IMR-90 (cell line): ENCODE results near the gene NEXN. TPM values are rescaled to one million over a fixed set of nuclear protein-coding genes. Genes with fewer than 3 reads are reported as not detected.

Experiments used
- ATAC-seq: fragments of 200-7000 bp; cut with Tn5 transposase; 2 replicates; pipeline ENCODE4 v1.9.1; 2020; ENCODE audit warnings: low read depth, mild to moderate bottlenecking, moderate library complexity
- BruUV-seq: library from RNA; stranded (reverse); fragments of 400-500 nt; replicated peaks from 2 replicates; lab custom pipeline; 2021; lab: Mats Ljungman, UMichigan
- CTCF ChIA-PET: fragments of 300-600 bp; formaldehyde crosslinking; extraction: SDS; loops from one replicate; lab custom pipeline; 2021; ENCODE audit warnings: antibody characterized with exemption; lab: Yijun Ruan, JAX
- POLR2A ChIA-PET: fragments of 300-600 bp; sonication (Branson Sonifier 250); formaldehyde crosslinking; loops from one replicate; lab custom pipeline; 2022; ENCODE audit warnings: antibody characterized with exemption; ENCODE audit not compliant: unreplicated experiment; lab: Charles Lee
- DNase-seq: peaks from one replicate; pipeline ENCODE4 v3.0.0; 2013
- H2AFZ ChIP-seq: replicated peaks from 2 replicates; pipeline ENCODE3; 2013; ENCODE audit warnings: low read length, mild to moderate bottlenecking; ENCODE audit not compliant: poor library complexity
- H2AK5ac ChIP-seq: 2 replicates; pipeline ENCODE4 v1.6.1; 2013; ENCODE audit warnings: low read depth, low read length, inconsistent platforms
- H2AK9ac ChIP-seq: replicated peaks from 2 replicates; pipeline ENCODE3; 2013; ENCODE audit warnings: mild to moderate bottlenecking, low read depth, low read length, moderate library complexity; ENCODE audit not compliant: poor library complexity
- H2BK120ac ChIP-seq: 2 replicates; pipeline ENCODE4 v1.6.1; 2013; ENCODE audit warnings: low read depth, low read length, inconsistent platforms
- H2BK15ac ChIP-seq: 3 replicates; pipeline ENCODE4 v1.6.1; 2013; ENCODE audit warnings: low read depth, low read length, inconsistent platforms
- H2BK20ac ChIP-seq: 2 replicates; pipeline ENCODE4 v1.6.1; 2013; ENCODE audit warnings: low read depth, mild to moderate bottlenecking, inconsistent platforms, low read length, moderate library complexity
- H2BK5ac ChIP-seq: 2 replicates; pipeline ENCODE4 v1.6.1; 2013; ENCODE audit warnings: mild to moderate bottlenecking, low read depth, low read length, inconsistent platforms; ENCODE audit not compliant: poor library complexity, severe bottlenecking
- H3K14ac ChIP-seq: replicated peaks from 2 replicates; pipeline ENCODE4 v1.6.1; 2013; ENCODE audit warnings: low read depth, low read length, inconsistent platforms
- H3K18ac ChIP-seq: 2 replicates; pipeline ENCODE4 v1.6.1; 2013; ENCODE audit warnings: low read depth, low read length, control low read depth
- H3K23ac ChIP-seq: 2 replicates; pipeline ENCODE4 v1.6.1; 2013; ENCODE audit warnings: low read depth, low read length, inconsistent platforms
- H3K27ac ChIP-seq: 2 replicates; pipeline ENCODE4 v1.5.1; 2013; ENCODE audit warnings: mild to moderate bottlenecking, control low read depth, low read length; ENCODE audit not compliant: insufficient read depth
- H3K27me3 ChIP-seq: 2 replicates; pipeline ENCODE4 v1.6.1; 2013; ENCODE audit warnings: low read length; ENCODE audit not compliant: control insufficient read depth, insufficient read depth
- H3K36me3 ChIP-seq: 2 replicates; pipeline ENCODE4 v1.6.1; 2013; ENCODE audit warnings: low read length, mixed read lengths; ENCODE audit not compliant: control insufficient read depth, insufficient read depth
- H3K4ac ChIP-seq: 2 replicates; pipeline ENCODE4 v1.6.1; 2013; ENCODE audit warnings: low read depth, low read length, inconsistent platforms
- H3K4me1 ChIP-seq: 2 replicates; pipeline ENCODE4 v1.6.1; 2013; ENCODE audit warnings: low read length, mixed read lengths; ENCODE audit not compliant: control insufficient read depth, insufficient read depth
- H3K4me2 ChIP-seq: 2 replicates; pipeline ENCODE4 v1.6.1; 2013; ENCODE audit warnings: low read depth, mild to moderate bottlenecking, control low read depth, low read length, moderate library complexity
- H3K4me3 ChIP-seq: 2 replicates; pipeline ENCODE4 v1.5.1; 2013; ENCODE audit warnings: low read depth, mild to moderate bottlenecking, control low read depth, low read length, moderate library complexity; ENCODE audit not compliant: insufficient read depth
- H3K56ac ChIP-seq: 2 replicates; pipeline ENCODE4 v1.6.1; 2013; ENCODE audit warnings: low read length, inconsistent platforms; ENCODE audit not compliant: insufficient read depth; ENCODE audit errors: extremely low read depth
- H3K79me1 ChIP-seq, 2 experiments: 2 replicates each; pipeline ENCODE4 v1.6.1; 2013; ENCODE audit warnings: low read length in 2 of 2, inconsistent platforms in 1 of 2, low read depth in 1 of 2
- H3K9ac ChIP-seq: 2 replicates; pipeline ENCODE4 v1.6.1; 2013; ENCODE audit warnings: low read depth, low read length, control low read depth
- H3K9me1 ChIP-seq: 2 replicates; pipeline ENCODE4 v1.6.1; 2013; ENCODE audit warnings: low read length, inconsistent platforms; ENCODE audit not compliant: insufficient read depth
- H3K9me3 ChIP-seq: 2 replicates; pipeline ENCODE4 v1.6.1; 2013; ENCODE audit warnings: low read length; ENCODE audit not compliant: control insufficient read depth, insufficient read depth
- H4K20me1 ChIP-seq: 2 replicates; pipeline ENCODE4 v1.6.1; 2013; ENCODE audit warnings: low read length, inconsistent platforms; ENCODE audit not compliant: insufficient read depth
- H4K5ac ChIP-seq: 2 replicates; pipeline ENCODE4 v1.6.1; 2013; ENCODE audit warnings: mild to moderate bottlenecking, low read depth, low read length, control low read depth
- H4K8ac ChIP-seq, 2 experiments: 2 replicates each; pipeline ENCODE4 v1.6.1; 2013; ENCODE audit warnings: low read depth in 2 of 2, low read length in 2 of 2, control low read depth in 1 of 2, inconsistent platforms in 1 of 2
- H4K91ac ChIP-seq: 2 replicates; pipeline ENCODE4 v1.6.1; 2013; ENCODE audit warnings: low read depth, low read length, inconsistent platforms; ENCODE audit not compliant: insufficient read depth
- MAZ ChIP-seq: IDR thresholded peaks from 2 replicates; pipeline ENCODE4 v1.6.1; 2012; ENCODE audit warnings: low read depth, mild to moderate bottlenecking, low read length, improper control_type of control experiment, moderate library complexity, borderline replicate concordance
- NFE2L2 ChIP-seq: fragments of 150-350 bp; IDR thresholded peaks from 2 replicates; pipeline ENCODE4 v1.6.1; 2016; ENCODE audit warnings: low read depth, mild to moderate bottlenecking, low read length
- WGBS, 2 experiments: methylation state at CpG; one replicate each; pipeline versions ENCODE4 v1.1.5 to v1.1.7; 2013; ENCODE audit warnings: missing lambda C conversion rate in 2 of 2; ENCODE audit not compliant: insufficient read length in 1 of 2; ENCODE audit errors: extremely low coverage in 2 of 2; 5-methylcytosine and 5-hydroxymethylcytosine counted together
- dilution Hi-C: fragments of 300-500 bp; cut with HindIII; formaldehyde crosslinking; loops from one replicate; pipeline ENCODE4 v1.14.3; 2018; ENCODE audit warnings: low sequenced_read_pairs; ENCODE audit not compliant: unreplicated experiment
- in situ Hi-C: fragments of 300-500 bp; cut with MboI; formaldehyde crosslinking; loops from 3 replicates; pipeline ENCODE4 v1.14.3; 2019; ENCODE audit warnings: low sequenced_read_pairs, inconsistent platforms, mixed read lengths
- intact Hi-C: fragments of 100-400 bp; cut with micrococcal nuclease; formaldehyde crosslinking; loops from 2 replicates; pipeline ENCODE4 v1.10.0; 2022
- polyA plus RNA-seq, 3 experiments: library from polyadenylated mRNA; depleted of rRNA; stranded (reverse); fragments of >200 nt; gene quantifications; 2 replicates each; pipeline ENCODE4 v1.2.3, GENCODE V29; 2012; ENCODE audit warnings: low replicate concordance in 1 of 3
- total RNA-seq: library from RNA; depleted of rRNA; stranded (reverse); fragments of >200 nt; gene quantifications from 2 replicates; pipeline ENCODE4 v1.2.3, GENCODE V29; 2012

Gene NEXN
- total and polyA plus RNA-seq, 2 of the 4 experiments (the other 2 are of a cell fraction), result 5.2 to 16.1 TPM

DNA sequence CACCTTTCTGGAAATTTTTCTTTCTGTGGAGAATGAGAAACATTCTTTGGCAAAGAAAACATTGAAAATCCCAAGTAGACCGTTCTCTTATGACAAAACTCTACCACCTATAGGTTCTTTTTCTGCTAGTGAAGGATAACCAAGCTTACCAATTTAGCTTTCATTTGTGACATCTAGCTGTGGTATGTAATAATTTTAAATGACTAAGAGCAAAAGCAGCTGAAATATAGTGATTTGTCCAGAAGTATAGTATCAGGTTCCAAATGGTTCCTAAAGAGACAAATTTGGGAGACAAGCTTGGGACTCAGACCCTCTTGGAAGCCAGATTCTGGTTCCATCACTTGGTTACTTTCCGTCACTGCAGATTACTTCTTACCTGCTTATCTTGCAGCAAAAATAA lies 66.1 kb downstream of the NEXN start:
- no peak overlapping the region for H3K4ac ChIP-seq
- H3K36me3 ChIP-seq, result peaks cover 53% of the 10 kb centered on the region
- H2AFZ ChIP-seq, result no peak overlapping the region
- H3K18ac ChIP-seq, result no peak overlapping the region
- no peak overlapping the region for H3K27ac ChIP-seq
- BruUV-seq, result no TSS peak
- no peak overlapping the region for H2BK20ac ChIP-seq
- no peaks in the 10 kb centered on the region for H3K9me1 ChIP-seq
- H2BK5ac ChIP-seq, result no peak overlapping the region
- no peak overlapping the region for H4K8ac ChIP-seq
- H3K23ac ChIP-seq, result no peak overlapping the region
- H3K27me3 ChIP-seq, result no peaks in the 10 kb centered on the region
- POLR2A ChIA-PET, result no interaction called here
- no peak overlapping the region; the same call in 1 of the 2 replicates for H3K4me2 ChIP-seq
- no peak overlapping the region for H4K5ac ChIP-seq
- no peak overlapping the region for H3K4me3 ChIP-seq
- H3K9me3 ChIP-seq, result no peaks in the 10 kb centered on the region
- intact Hi-C loops, result no loop called here
- no peak overlapping the region for H2AK9ac ChIP-seq
- in situ Hi-C loops, result no loop called here
- H3K4me1 ChIP-seq, result no peaks in the 10 kb centered on the region; the same call in 1 of the 2 replicates
- TF ChIP-seq NFE2L2 (no peak), MAZ (no peak)
- no peak overlapping the region for H4K91ac ChIP-seq
- no peak overlapping the region for H3K14ac ChIP-seq
- no peak overlapping the region for H2AK5ac ChIP-seq
- H3K56ac ChIP-seq, result no peak overlapping the region
- peaks cover 25 to 50% of the 10 kb centered on the region in 2 experiments for H3K79me1 ChIP-seq
- CTCF ChIA-PET, result interaction anchor here (0.6 kb wide), 1 partner anchor 378 kb away, joined by 3 read pairs; no protein-coding TSS in a partner anchor
- DNase-seq (peak; percentile 43), ATAC-seq (peak; percentile 31)
- peaks cover 13% of the 10 kb centered on the region for H4K20me1 ChIP-seq
- no CpG with 5 or more reads among the region's 2 CpGs for WGBS, 2 experiments
- H2BK120ac ChIP-seq, result no peak overlapping the region
- dilution Hi-C loops, result no loop called here
- H2BK15ac ChIP-seq, result no peak overlapping the region
- H3K9ac ChIP-seq, result no peak overlapping the region
